Measurements from ENCODE around the gene POU2AF3.

POU2AF3 gene

DNA sequence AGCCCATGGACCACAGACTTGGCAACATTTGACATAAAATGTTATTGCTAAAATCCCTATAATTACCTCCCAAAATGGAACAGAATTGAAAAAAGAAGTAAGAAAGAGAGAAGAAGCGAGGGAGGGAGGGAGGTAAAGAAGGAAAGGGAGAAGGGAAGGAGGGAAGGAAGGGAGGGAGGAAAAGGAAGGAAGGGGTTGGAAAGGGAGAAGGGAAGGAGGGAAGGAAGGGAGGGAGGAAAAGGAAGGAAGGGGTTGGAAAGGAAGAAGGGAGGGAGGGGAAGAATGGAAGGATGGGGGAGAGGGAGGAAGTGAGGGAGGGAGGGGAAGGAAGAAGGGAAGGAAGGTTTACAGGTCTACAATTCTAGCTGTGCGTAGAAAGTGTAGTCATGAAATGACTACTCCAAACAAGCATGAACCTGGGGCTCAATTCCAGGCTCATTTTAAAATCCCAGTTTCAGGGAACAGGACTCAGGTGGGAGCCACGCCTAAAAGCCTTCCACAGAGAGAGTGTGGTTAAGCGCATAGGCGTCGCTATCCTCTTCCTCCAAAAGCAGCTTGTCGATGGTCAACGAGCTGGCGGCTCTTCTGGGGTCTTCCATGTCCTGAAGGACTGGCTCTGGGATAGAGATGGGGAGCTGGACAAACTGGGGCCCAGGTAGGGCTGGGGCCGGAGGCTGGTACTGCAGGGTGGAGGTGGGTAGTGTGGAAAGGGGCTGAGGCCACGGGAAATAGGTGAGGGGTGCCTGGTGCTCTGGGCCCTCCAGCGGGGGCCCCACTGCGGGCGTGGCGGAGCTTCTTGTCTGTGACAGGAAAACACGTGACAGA lies 55.6 kb downstream of the POU2AF3 start:
- no peak for DNase-seq (ENCODE audit: low read depth)

DNA sequence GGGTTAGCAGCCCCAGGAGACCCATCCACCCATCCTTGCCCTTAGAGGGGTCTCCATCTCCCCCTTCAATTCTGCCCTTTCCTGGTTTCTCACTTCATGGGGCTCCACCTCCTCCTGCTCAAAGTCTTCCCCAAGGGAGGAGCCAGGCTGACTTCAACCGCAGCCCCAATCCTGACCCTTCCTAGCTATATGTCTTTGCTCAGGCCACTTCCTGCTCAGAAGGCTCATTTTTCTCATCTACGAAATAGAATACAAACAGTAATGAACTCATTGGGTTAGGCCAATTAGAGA lies 56.2 kb downstream of the POU2AF3 start:
- DNase-seq (ENCODE audit: low read depth) = no peak

DNA sequence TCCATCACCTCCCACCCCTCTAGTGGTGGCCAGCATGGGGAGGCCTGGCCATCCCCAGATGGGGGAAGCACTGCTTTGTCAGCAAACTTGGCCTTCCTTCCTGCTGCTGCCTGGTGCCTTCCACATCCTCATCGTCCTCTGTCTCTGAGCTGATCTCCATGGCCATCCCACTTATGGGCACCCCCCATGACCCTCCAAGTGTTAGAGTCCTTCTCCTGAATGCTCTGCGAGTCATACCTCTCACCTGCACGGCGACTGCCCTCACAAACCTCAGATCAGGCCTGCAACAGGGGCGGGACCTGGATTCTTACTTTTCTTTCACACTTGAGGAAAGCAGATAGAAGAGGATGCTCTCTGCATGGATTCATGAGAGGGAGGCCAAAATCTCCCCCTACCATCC lies 56.8 kb downstream of the POU2AF3 start:
- DNase-seq (ENCODE audit: low read depth) = no peak

DNA sequence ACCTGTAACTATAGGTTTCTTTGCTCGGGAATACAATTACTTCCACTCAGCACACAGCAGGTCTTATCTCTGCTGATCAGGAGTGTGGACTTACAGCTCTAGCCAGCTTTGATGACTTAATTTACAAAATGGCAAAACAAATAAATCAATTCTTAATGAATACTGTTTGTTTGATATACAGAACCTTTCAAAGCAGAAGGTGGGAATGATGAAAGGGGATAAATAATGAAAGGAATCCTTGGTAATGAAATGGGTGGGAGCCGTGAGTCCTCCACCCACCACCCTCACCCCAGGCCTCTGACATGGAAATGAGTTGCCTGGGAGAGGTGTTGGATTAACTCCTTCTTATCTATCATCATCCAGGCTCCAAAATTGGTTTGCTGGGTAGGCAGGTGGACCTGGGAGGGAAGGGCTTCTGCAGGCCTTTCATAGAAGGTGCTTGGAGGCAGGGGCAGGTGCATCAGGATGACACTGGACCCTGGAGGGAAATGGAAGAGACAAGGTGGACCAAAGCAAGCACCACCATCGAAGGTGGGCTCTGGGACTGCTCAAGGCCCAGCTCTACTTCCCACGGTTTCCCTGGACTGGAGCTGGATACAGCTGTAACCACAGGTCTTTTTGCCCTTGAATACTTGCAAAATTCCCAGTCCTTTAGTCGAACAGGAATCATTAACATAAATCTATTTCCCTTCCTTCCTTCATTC lies 57.8 kb downstream of the POU2AF3 start:
- no peak for DNase-seq (ENCODE audit: low read depth)

DNA sequence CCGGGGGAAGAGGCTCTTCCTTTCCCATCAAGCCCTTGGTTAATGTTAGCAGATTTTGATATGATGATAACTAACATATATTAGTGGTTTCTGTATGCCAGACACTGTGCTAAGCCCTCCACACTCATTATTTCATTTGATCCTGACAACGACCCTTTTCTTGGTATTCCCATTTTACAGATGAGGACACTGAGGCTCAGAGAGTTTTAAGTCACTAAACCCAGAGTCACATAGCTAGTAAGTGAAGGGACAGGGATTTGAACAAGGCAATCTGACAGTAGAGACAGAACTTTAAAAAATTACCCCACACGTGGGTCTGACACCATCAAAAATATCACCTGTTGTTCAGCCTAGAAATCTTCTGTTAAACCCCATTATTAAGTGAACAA lies 58.3 kb downstream of the POU2AF3 start:
- no peak for DNase-seq (ENCODE audit: low read depth)

DNA sequence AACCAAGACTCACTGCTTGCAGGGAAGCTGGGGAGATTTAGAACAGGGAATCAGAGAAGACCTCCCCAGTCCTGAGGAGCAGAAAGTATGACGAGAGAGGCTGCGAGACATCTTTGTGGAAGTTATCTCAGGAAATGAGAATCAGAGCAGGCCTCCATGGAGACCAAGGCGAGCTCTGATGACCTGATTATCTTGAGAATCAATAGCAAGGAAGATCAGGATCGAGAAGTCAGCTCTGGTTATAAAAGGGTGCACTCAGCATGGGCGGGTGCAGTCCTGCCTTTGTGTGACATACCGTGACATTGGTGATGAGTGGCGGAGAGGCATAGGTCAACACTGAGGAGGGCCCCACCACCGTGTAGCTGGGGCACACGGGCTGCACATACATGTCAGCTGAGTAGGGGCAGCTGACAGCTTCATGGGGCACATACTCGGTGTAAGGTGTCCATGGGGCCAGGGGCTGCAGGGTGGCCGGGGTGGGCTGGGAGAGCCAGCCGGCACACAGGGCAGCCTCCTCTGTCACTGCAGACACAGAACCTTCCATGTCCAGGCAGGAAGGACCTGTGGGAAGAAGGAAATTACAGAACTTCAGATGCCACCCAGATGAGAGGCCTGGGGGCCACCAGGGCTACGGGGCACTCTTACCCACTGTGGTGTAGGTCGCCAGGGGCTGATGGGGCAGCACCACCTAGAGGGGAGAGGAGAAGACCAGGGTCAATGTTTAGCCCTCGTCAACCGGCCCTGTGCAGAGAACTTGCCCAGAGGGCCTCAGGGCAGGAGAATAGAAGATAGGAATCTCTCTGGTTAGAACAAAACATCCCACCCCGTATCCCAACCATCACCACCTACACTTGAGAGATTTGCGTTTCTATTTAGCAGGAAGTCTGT lies 59.0 kb downstream of the POU2AF3 start:
- DNase-seq (ENCODE audit: low read depth) = no peak
